Superior temporal gyrus (tissue), 1 donor: Measurements from ENCODE around the gene CNNM3.

Source experiments
- DNase-seq: peaks from one replicate; pipeline ENCODE4 v3.0.0-alpha.2; 2016; ENCODE audit errors: extremely low spot score

Gene CNNM3

DNA sequence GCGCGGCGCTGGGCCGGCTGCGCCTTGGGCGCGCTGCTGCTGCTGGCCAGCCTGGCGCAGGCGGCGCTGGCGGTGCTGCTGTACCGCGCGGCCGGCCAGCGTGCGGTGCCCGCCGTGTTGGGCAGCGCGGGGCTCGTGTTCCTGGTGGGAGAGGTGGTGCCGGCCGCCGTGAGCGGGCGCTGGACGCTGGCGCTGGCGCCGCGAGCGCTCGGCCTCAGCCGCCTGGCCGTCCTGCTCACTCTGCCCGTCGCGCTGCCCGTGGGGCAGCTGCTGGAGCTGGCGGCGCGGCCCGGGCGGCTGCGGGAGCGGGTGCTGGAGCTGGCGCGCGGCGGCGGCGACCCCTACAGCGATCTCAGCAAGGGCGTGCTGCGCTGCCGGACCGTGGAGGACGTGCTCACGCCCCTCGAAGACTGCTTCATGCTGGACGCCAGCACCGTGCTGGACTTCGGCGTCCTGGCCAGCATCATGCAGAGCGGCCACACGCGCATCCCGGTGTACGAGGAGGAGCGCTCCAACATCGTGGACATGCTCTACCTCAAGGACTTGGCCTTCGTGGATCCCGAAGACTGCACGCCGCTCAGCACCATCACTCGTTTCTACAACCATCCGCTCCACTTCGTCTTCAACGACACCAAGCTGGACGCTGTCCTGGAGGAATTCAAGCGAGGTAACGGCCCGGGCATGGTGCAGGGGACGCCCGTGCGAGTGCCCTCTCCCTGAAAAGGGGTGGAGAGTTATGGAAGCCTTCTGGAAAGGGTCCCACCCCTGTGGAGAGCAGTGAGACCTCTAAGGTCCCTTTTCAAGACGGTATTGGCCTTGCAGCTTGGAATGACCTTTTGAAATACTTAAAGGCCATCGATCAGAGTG, 1.0 kb downstream of the CNNM3 start:
- DNase-seq = no peak

DNA sequence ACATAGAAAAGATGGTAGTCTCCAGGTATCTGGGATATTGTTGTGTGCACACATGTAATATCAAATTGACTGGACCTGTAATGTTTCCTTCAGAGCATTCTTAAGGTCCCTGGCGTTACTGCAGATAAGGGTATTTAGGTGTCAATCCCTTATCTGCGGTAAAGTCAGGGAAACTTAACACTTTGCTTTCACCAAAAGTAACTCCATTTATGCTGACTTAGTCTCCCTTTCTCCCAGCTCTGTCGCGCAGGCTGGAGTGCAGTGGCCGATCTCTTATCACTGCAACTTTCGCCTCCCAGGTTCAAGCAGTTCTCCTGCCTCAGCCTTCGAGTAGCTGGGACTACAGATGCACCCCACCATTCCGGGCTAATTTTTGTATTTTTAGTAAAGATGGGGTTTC, 1.8 kb downstream of the CNNM3 start:
- DNase-seq = peak; percentile 13

DNA sequence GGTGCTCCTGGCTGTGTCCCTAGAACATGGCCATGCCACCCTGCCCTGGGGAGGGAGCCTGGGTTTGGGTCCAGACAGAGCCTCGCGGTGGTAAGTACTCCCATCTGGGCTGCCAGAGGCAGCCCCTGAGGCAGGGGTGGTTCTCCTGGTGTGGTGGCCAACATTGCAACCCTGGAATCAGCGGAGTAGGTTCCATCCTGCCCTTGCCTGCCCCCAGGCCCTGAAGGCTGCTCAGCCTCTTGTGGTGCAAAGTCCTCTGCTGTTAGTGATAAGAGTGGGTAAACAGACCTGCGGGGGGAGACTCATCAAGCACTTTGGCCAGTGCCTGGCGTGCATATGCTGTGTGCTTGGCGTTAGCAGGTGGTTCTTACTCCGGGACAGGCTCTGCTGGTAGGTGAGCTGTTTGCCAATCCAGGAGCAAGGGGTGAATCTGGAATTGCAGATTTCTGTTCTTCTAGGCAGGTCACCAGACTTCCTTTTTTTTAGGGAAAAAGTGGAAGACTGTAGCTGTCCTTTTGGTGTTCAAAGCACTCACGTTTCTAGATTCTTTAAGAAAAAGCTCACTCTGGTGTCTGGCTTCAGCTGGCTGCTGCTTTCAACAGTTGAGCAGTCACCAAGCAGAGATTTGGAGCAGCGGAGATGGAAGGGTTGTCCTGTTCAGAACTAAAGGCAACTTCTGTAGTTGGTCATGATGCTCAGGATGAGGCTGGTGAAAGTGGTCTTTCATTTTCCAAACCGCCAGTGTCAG, 3.2 kb downstream of the CNNM3 start:
- no peak for DNase-seq

DNA sequence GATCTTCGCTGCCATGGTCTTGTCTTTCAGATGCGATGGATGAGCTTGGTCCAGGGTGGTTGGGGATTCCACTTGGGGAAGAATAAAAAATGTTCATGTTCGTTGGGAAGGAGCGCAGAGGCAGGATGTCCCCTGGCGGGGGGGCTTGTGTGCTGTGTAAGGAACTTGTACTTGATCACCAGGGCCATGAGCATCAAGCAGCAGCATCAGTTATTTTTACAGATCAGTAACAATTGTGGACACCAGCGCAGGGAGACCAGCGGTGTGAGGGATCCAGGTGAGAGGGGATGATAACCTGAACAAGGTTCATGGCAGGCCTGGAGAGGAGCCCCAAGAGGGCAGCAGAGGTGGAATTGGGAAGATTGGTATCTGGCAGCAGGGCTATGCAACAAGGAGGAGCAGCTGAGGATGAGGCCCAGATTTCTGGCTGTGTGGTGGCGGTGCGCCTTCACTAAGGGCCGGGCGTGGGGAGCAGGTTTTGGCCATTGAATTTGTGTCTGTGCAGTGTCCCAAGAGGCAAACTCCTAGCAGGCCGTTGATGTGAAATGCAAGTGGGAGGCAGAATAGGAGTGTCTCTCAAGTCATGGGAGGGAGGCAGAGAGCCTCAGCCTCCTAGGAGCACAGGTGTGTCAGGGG, 3.9 kb downstream of the CNNM3 start:
- DNase-seq = no peak

DNA sequence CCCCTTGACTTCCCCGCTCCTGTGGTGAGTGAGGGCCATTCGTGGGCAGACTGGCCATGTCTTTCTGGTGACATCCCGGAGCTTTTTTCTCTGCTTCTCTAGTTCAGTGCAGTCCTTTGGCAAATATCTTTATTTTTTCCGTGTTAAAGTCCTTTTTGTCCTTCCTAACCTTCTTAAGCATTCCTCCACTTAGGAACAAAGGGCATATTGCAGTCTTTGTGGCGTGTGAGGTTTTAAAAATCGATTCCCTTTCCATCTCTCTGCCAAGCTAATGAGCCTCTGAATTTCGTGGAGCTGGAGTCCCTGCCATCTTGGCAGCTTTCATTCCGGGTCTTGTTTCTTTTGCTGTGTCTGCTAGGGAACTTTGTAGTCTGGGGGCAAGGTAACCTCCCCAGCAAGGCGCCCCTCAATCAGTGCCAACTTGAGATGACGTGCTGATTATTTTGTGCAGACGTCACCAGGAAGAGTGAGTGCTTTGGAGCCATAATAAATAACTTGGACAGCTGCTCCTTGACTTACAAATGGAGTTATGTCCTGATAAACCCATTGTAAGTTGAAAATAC, 5.1 kb downstream of the CNNM3 start:
- DNase-seq = no peak

DNA sequence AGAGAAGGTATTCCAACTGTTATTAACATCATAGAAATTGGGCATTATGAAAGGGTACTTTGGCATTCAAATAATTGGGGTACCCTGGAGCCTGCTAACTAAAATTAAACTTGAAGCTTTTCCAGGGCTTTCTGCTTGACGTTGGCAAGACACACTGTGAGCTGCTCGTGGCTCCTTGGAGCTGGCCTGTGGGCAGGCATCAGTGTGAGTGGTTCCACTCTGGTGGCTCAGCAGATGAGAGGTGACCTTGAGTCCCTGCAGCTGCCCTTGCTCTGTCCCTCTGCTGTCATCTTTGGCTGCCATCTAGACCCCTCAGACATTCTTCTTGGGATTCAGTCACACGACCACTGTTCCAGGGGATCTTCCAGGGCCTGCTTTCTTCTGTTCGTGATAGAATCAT, 6.7 kb downstream of the CNNM3 start:
- no peak for DNase-seq

DNA sequence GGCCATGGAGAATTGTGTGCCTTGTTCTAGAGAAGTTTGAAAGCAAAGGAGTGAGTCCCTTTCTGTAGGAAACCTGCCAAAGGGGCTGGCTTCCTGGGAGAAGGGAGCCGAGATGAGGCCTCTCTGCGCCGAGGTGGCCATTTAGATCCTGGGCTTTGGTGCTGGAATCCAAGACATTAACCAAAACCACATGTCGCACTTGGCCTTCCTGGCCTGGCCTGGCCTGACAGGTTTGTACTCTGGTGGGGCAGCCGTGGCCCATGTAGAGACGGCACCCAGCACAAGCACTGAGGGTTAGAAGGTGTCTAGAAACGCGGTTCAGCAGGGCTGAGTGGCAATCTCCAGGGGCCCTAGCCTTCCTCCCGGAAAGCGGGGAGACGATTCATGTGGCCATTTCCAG, 7.1 kb downstream of the CNNM3 start:
- DNase-seq = no peak

DNA sequence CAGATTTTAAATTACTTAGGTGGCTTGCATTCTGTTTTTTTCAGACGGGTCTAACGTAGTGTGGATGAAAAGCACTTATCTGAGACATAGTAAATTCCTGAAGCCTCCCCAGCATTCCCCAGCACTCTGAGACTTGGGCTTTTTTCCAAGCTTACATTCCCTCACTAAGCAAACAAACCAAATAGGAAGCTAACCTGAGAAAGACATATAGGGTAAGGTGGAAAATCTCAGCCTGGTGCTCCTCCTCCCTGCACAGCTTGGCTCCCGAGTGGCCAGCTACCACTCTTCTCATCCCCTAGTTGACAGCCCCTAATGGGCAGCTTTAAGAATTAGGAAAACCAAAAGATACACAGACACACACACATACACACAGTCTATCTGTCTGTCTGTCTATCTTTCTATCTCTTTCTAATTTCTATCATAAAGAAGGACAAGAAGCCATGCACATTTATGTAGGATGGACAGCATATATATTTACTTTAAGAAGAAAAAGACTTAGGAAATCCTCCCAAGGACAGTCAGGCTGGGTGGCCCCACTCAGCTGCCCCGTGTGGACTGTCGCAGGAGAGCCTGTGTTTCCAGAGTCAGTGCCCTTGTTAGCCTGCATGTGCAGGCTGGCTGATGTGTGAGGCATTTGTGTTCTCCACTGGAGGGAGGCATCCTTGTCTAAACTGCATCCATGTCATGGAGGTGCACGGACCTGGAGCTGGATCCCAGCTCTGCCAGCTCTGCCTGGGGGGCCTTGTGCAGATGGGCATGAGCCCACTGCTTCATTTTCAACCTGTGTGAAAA, 8.2 kb downstream of the CNNM3 start:
- DNase-seq = no peak

DNA sequence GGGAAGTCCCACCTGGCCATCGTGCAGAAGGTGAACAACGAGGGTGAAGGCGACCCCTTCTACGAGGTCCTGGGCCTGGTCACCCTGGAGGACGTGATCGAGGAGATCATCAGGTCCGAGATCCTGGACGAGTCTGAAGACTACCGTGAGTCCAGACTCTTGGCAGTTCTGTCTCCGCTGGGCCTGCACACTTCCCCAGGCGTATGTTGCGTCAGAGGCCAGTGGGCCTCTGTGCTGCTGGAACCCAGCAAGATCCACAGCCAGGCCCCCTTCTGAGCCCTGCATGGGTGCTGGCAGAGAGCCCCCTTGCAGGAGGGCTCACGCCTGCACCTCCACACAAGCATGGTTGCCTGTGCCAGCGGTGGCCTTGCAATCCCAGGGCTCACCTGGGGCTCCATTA, 9.0 kb downstream of the CNNM3 start:
- no peak for DNase-seq

DNA sequence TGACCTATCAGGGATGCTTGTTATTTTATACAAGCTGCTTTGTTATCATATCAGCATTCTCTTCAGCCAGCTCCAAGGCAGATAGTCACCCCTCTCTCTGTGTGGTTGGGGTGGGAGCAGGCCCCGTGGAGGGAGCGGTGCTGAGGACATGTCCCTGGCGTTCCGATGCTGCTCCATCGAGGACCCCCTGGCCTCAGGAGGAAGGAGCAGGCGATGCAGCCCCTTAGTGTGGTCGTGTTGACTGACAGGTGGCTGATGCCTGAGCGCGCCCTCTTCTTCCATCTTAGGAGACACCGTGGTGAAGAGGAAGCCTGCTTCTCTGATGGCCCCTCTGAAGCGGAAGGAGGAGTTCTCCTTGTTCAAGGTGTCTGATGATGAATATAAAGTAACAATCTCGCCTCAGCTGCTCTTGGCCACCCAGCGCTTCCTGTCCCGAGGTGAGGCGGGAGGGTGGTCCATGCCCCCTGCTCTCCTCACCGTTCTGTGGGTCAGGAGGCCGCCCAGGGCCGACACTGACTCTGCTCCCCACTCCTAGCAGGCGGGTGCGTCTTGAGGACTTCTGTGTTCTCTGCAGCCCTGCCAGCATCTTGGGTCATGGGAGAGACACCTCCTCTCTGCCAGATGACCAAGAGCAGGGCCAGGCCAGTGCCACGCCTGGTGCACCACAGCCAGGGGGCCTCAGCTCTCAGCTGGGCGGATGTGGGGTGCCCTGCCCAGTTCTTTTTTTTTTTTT, 10.6 kb downstream of the CNNM3 start:
- DNase-seq = no peak

DNA sequence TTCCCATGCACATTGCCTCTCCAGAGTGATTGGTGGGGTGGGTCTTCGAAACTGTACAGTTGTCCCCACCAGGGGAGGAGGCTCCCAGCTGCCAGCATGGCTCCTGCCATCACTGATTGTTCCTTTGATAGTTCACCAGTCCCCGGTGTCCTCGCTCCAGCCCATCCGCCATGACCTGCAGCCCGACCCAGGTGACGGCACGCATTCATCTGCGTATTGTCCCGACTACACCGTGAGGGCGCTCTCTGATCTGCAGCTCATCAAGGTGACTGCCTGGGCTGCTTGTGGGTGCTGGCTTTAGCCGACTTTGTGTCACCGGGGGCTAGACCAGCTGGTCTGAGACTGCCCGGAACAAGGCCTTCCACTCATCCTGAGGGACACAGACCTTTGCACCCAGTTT, 12.4 kb downstream of the CNNM3 start:
- DNase-seq = no peak

DNA sequence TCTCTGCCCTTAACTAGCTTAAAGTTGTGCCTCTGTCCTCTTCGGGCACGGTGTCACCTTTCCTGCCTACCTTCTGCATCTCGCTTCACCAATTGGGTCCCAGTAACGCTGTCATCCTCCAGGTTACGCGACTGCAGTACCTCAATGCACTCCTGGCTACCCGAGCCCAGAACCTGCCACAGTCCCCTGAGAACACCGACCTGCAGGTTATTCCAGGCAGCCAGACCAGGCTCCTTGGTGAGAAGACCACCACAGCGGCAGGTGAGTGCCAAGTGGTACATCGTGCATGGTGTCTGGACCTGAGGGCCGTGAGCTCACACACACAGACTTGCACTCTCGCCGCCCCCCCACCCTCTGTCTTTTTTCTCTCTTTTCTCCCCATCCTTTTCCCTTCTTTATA, 12.8 kb downstream of the CNNM3 start:
- no peak for DNase-seq

DNA sequence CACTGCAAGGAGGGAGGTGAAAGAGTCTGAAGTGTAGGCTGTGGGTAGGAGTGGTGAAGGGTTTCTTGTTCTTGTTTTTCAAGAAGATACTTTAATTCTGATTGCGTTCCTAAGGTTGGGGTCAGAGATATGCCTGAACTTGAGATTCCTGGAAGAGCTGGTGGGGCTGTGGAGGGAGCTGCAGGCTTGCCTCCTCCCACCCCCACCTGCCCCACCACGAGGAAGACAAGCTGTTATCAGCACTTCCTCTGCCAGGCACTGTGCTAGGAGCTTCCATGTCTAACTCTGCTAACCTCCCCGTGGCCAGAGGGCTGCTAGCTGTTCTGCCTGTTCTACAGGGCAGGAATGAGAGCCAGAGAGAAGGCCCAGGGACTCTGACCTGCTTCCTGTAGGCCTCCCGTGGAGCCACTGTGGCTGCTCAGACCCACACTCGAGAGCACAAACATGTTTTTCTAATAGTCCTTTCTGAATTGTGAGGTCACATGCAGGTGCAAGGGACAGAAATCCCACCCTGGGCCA, 14.0 kb downstream of the CNNM3 start:
- DNase-seq = no peak

DNA sequence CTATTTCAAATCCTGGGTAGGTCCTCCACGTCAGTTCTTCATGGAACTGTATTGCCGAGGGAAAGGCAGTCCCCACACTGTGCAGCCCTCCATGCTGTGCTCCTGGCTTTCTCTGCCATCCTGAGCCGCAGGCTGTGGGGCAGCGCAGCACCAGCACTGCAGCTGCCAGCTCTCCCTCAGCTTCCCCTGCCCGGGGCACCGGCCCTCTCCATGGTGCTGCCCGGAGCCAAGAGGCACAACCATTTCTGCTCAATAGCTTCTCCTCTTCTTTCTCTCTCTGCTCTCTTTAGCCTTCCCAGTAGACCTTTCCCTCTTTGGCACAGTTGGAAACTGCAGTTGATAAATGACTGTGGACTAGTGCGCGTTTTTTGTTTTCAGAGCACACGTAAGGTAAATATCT, 15.6 kb downstream of the CNNM3 start:
- no peak for DNase-seq

DNA sequence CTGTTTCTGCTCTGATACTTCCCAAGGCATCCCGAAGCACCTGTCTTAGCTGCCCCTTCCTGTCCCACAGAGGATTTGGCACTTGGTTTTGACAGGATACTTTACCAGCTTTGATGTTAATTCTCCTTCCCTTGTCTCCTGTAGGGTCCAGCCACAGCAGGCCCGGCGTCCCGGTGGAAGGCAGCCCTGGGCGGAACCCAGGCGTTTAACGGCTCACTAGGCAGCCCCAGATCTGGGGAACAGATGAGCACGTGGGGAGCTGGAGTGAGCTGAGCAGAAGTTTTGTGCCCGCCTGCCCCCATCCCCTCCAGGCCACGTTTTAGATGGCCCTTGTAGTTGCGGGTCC, 16.3 kb downstream of the CNNM3 start:
- DNase-seq = no peak

DNA sequence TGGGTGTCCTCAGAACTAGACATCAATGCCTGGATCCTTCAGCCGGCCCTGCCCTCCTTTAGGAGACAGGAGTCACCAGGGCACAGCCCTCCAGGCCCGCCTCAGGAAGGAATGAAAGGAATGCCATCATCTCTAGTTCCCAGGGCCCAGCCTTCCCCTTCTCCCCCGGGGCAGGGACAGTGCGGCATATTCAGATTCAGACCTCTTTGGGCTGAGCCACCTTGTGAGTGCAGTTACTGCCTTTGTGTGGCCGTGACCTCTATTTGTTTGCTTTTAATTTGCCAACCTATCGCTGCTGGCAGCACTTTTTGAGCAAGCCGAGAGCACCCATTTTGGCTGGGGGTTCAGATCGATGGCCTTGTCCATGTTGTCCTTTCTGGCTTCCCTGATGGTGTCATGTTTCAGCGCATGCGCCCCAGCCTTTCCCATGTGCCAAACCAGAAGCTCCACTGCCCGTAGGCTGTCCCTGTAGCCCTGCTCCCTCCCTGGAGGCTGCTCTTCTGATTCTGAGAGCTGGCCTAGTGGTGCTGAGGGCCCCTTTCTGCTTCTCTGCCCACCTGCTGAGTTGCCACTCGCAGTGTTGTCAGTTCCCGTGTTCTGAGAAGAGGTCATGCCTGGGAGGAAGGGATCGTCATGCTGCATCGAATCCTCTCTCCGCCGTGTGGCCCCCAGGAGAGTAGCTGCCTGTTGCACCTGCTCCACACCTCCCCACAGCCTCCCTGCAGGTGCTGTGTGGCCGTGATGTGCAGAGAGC, 16.9 kb downstream of the CNNM3 start:
- DNase-seq = no peak

DNA sequence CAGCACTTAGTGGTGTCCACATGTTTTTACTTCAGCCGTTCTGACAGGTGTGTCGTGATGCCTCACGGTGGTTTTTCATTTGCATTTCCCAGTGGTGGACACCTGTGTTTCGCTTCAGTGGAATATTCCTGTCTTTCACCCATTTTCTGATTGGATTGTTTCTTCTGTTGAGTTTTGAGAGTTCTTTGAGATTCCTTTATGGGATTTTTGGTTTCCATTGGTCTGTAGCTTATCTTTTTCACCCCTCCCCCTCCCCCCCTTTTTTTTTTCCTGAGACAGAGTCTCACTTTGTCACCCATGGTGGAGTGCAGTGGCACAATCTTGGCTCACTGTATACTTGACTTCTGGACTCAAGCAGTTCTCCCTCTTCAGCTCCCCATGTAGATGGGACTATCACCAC, 19.8 kb downstream of the CNNM3 start:
- DNase-seq = no peak

DNA sequence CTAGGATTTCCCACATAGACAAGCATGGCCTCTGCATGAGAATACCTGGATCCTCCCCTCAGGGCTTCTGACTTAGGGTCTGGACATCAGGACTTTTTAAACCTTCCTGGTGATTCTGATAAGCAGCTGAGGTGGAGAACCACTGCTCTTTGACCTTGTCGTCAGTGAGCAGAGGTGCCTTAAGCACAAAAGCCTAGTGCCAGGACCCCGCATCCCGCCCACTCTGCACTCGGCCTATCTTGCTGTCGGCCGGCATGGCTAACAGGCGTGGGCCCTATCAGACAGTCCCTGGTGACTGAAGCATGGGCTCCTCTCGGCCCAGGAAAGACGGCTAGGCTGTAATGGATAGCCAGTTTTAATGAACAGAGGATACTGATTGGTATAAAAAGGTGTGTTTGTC, 21.5 kb downstream of the CNNM3 start:
- no peak for DNase-seq

DNA sequence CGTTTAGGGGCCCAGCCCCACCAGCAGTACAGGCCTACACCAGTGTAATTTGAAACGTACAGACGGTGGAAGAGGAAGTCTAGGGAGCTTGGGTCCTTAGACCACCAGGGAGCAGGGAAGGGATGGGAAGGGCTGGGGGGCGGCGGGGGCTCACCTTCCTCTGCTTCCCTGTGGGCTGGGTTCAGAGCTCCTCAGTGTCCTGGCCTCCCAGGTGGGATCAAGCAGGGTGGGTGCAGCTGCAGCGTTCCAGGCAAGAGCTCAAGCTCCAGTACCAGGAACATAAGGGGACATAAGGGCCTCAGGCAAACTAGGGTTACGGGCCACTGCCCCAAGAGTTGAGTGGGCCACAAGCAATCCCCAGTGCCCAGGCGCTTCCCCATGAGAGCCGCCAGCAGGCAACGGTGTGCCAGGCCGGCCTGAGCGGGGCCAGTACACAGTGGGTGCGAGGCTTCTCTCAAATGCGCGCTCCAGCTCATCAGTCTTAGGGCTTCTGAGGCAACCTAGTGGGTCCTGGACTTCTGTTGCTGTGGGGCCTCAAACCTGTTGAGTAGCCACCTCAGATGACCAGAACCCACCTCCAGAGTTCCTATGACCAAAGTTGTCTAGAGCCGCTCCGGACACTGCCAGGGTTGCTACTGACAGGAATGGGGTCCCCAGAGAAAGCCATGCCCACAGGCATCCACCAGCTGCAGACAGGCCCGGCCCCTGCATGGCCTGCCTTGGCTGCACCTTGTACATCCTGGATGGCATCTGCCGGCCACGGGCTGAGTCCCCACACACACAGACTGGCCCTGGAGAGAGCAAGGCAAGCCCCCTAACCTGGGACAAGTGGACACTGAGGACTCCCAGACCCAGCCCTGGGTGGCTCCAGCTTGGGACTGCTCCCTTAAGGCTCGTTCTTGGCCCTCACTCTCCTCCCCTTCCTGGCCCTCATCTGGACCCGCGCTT, 22.6 kb downstream of the CNNM3 start:
- DNase-seq = no peak
